OCI-LY1 (cell line): ENCODE data around the gene HOXA3.
A peak's percentile ranks its signal among the peaks of the same experiment; 100 is the strongest.

ENCODE experiments used
- H2AFZ ChIP-seq: fragments of 200-600 bp; sonication (generic), shearing (Covaris generic); 2 replicates; pipeline ENCODE4 v1.6.0; 2014; ENCODE audit warnings: antibody characterized with exemption, mild to moderate bottlenecking, low read length
- H3F3A ChIP-seq: fragments of 200-600 bp; sonication (generic), shearing (Covaris generic); 2 replicates; pipeline ENCODE4 v1.6.0; 2014; ENCODE audit warnings: mild to moderate bottlenecking, antibody characterized with exemption, low read length, moderate library complexity; ENCODE audit not compliant: insufficient read depth
- H3K27ac ChIP-seq: fragments of 200-600 bp; sonication (generic); 2 replicates; pipeline ENCODE4 v1.5.1; 2014; ENCODE audit warnings: low read length, mixed run types, mild to moderate bottlenecking, low read depth; ENCODE audit not compliant: poor library complexity, severe bottlenecking
- H3K27me3 ChIP-seq: fragments of 200-600 bp; sonication (generic); 2 replicates; pipeline ENCODE4 v1.6.0; 2014; ENCODE audit warnings: antibody characterized with exemption, mild to moderate bottlenecking, low read length, moderate library complexity; ENCODE audit not compliant: insufficient read depth
- H3K36me3 ChIP-seq: fragments of 200-600 bp; sonication (generic); 2 replicates; pipeline ENCODE4 v1.6.1; 2014; ENCODE audit warnings: mild to moderate bottlenecking, antibody characterized with exemption, low read length, moderate library complexity, mixed read lengths; ENCODE audit not compliant: insufficient read depth
- H3K4me1 ChIP-seq: fragments of 200-600 bp; sonication (generic); 2 replicates; pipeline ENCODE4 v1.5.1; 2014; ENCODE audit warnings: mild to moderate bottlenecking, low read length, moderate library complexity; ENCODE audit not compliant: insufficient read depth, severe bottlenecking
- H3K4me2 ChIP-seq: fragments of 200-600 bp; sonication (generic), shearing (Covaris generic); 2 replicates; pipeline ENCODE4 v1.6.1; 2014; ENCODE audit warnings: low read length
- H3K4me3 ChIP-seq: fragments of 200-600 bp; sonication (generic); 2 replicates; pipeline ENCODE4 v1.5.1; 2014; ENCODE audit warnings: low read length, low read depth, mild to moderate bottlenecking, mixed read lengths; ENCODE audit not compliant: poor library complexity, severe bottlenecking
- H3K79me2 ChIP-seq: fragments of 200-600 bp; shearing (Covaris generic); 2 replicates; pipeline ENCODE4 v1.6.1; 2016; ENCODE audit warnings: mixed run types, low read length, mixed read lengths; ENCODE audit not compliant: insufficient read depth
- H3K9ac ChIP-seq: fragments of 200-600 bp; sonication (generic), shearing (Covaris generic); 2 replicates; pipeline ENCODE4 v1.6.1; 2014; ENCODE audit warnings: mild to moderate bottlenecking, low read length, mixed read lengths
- H3K9me2 ChIP-seq: fragments of 200-600 bp; sonication (generic), shearing (Covaris generic); 2 replicates; pipeline ENCODE4 v1.6.1; 2014; ENCODE audit warnings: low read depth, mild to moderate bottlenecking, low read length, mixed read lengths
- H3K9me3 ChIP-seq: fragments of 200-600 bp; shearing (Covaris generic); 2 replicates; pipeline ENCODE4 v1.6.1; 2014; ENCODE audit warnings: low read length, mixed read lengths
- H4K20me1 ChIP-seq: fragments of 200-600 bp; sonication (generic), shearing (Covaris generic); 2 replicates; pipeline ENCODE4 v1.6.0; 2016; ENCODE audit warnings: mild to moderate bottlenecking, low read length; ENCODE audit not compliant: insufficient read depth
- EZH2 ChIP-seq: fragments of 200-600 bp; sonication (generic), shearing (Covaris generic); IDR thresholded peaks from 2 replicates; pipeline ENCODE4 v1.8.0; 2017; ENCODE audit warnings: borderline replicate concordance, mixed run types, mild to moderate bottlenecking, antibody characterized with exemption, low read length, moderate library complexity, mixed read lengths
- TF ChIP-seq, protein P1 (sequence below): fragments of 200-600 bp; sonication (generic), shearing (Covaris generic); IDR thresholded peaks from 2 replicates; pipeline ENCODE4 v1.5.1; 2017; ENCODE audit warnings: mild to moderate bottlenecking, antibody characterized with exemption, low read length, moderate library complexity, mixed read lengths

The HOXA3 gene

DNA sequence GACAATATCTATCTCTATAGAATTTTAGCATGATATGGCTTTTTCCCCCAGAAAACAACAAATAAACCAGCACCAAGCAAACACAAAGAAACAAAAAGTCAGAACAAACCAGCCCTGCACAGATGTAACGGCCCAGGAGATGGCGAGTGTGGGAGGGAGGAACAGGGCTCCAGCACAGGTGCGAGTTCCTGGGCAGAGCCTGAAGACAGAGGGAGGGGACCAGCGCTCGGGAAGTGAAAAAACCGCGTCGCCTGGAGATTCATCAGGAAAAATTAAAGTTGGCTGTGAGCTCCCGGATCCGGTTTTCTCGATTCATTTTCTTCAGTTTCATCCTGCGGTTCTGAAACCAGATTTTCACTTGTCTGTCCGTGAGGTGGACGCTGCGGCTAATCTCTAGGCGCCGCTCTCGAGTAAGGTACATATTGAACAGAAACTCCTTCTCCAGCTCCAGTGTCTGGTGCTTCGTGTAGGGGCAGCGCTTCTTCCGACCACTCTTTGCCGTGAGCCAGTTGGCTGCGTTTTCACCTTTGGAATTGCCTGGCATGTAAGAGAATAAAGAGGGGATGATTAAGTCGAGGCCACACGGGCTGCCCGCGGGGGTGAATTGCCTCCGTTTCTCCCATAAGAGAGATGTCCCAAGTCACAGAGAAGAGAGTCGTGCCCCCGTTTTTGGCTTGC is 19.4 kb upstream of the HOXA3 start:
- no peak overlapping the region for H2AFZ ChIP-seq

DNA sequence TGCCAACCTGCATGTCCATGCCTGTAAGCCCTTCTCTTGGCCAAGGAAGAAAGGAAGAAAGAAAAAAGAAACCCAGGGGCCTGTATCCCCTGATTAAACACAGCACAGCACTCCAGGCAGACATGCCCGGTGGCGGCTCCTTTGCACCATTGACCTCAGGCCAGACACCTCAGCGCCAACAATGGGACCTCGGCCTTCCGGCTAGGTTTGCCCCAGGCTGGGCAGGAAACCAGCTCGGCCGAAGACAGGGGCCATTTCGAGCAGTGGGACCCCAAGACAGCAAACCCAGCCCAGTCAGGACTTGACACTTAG is 18.9 kb upstream of the HOXA3 start:
- no peaks in the 10 kb centered on the region for H3K9me3 ChIP-seq
- no peaks in the 10 kb centered on the region for H3K36me3 ChIP-seq
- no peaks in the 10 kb centered on the region for H3F3A ChIP-seq
- H3K27me3 ChIP-seq: peaks cover 13% of the 10 kb centered on the region; the same call in 1 of the 2 replicates
- no peak for TF ChIP-seq EZH2
- TF ChIP-seq, protein P1, sequence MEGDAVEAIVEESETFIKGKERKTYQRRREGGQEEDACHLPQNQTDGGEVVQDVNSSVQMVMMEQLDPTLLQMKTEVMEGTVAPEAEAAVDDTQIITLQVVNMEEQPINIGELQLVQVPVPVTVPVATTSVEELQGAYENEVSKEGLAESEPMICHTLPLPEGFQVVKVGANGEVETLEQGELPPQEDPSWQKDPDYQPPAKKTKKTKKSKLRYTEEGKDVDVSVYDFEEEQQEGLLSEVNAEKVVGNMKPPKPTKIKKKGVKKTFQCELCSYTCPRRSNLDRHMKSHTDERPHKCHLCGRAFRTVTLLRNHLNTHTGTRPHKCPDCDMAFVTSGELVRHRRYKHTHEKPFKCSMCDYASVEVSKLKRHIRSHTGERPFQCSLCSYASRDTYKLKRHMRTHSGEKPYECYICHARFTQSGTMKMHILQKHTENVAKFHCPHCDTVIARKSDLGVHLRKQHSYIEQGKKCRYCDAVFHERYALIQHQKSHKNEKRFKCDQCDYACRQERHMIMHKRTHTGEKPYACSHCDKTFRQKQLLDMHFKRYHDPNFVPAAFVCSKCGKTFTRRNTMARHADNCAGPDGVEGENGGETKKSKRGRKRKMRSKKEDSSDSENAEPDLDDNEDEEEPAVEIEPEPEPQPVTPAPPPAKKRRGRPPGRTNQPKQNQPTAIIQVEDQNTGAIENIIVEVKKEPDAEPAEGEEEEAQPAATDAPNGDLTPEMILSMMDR: no peak
- no peaks in the 10 kb centered on the region for H4K20me1 ChIP-seq
- H3K4me1 ChIP-seq: peaks cover 16% of the 10 kb centered on the region
- no peak overlapping the region for H2AFZ ChIP-seq
- H3K4me3 ChIP-seq: no peak overlapping the region
- H3K9me2 ChIP-seq: no peaks in the 10 kb centered on the region
- no peak overlapping the region for H3K9ac ChIP-seq
- no peak overlapping the region for H3K4me2 ChIP-seq
- no peak overlapping the region for H3K27ac ChIP-seq
- H3K79me2 ChIP-seq: no peaks in the 10 kb centered on the region

More for the DNA sequence above, 19.4 kb upstream of the HOXA3 start:
- no peaks in the 10 kb centered on the region for H4K20me1 ChIP-seq
- H3K79me2 ChIP-seq: no peaks in the 10 kb centered on the region
- no peak overlapping the region for H3K27ac ChIP-seq
- no peaks in the 10 kb centered on the region for H3F3A ChIP-seq
- H3K4me2 ChIP-seq: peak overlapping the region; percentile 8; the same call in 1 of the 2 replicates
- no peaks in the 10 kb centered on the region for H3K9me2 ChIP-seq
- no peaks in the 10 kb centered on the region for H3K9me3 ChIP-seq
- peaks cover 13% of the 10 kb centered on the region; the same call in 1 of the 2 replicates for H3K27me3 ChIP-seq
- H3K9ac ChIP-seq: no peak overlapping the region
- H3K36me3 ChIP-seq: no peaks in the 10 kb centered on the region
- H3K4me1 ChIP-seq: peaks cover 16% of the 10 kb centered on the region
- no peak overlapping the region for H3K4me3 ChIP-seq
- TF ChIP-seq, protein P1: 0 out of 2 replicates have a peak, but pooled peaks have one; percentile 4
- TF ChIP-seq EZH2: no peak

DNA sequence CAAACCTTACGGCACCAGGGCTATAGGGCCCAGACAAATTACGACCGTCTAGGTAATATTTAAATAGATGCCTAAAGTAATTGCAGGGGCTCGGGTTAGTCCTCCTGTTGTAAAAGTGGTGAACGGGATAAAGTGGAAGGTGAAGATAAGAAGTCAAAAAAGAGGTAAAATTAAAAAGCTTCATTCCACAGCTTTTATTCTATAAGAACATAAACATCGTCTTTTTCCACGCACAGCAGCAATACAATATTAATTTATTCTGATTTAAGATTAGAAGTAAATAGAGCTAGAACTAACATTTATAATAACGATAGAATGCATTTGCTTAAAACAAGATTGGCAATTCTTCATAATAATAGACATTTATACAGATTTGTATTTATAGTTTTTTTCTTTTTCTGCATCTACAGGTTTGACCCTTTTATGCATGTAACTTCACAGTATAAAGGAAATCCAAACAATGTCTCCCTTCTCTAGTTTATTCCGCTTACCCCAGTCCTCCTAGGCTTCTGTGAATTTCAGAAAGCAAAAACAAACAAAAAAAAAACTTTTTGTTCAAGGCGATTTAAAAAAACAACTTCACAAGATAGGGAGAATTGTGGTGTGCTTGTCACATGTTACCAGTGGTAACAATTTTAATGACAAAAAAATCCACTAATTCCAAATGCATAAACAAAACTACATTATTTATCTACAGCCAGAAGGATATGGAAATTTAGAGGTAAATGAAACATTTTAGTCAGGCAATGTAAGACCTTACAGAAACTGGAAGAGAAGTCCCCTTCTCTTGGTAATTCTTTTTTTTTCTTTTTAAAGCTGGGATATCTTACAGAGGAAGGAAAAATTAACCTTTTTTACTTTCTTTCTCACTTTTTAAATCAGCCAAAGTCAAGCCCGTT is 18.3 kb upstream of the HOXA3 start:
- Histone ChIP-seq H3K4me2 (no peak overlapping the region), H3K4me1 (peaks cover 16% of the 10 kb centered on the region), H3K4me3 (no peak overlapping the region), H3K27me3 (peaks cover 13% of the 10 kb centered on the region; the same call in 1 of the 2 replicates), H3K9me3 (no peaks in the 10 kb centered on the region), H2AFZ (no peak overlapping the region), H3K27ac (no peak overlapping the region), H4K20me1 (no peaks in the 10 kb centered on the region), H3K79me2 (no peaks in the 10 kb centered on the region), H3K9ac (no peak overlapping the region), H3K36me3 (no peaks in the 10 kb centered on the region), H3F3A (no peaks in the 10 kb centered on the region), H3K9me2 (no peaks in the 10 kb centered on the region)
- TF ChIP-seq, protein P1: no peak
- no peak for TF ChIP-seq EZH2
